GM23338 (cell line): ENCODE data around the gene TAGLN. TPM values are rescaled to one million over a fixed set of nuclear protein-coding genes. Genes with fewer than 3 reads are reported as not detected.

Experiments used
- ATAC-seq: fragments of 200-7000 bp; cut with Tn5 transposase; 3 replicates; pipeline ENCODE4 v1.9.1; 2020
- DNase-seq: peaks from one replicate; pipeline ENCODE4 v3.0.0-alpha.2; 2015; ENCODE audit warnings: low spot score
- H2AFZ ChIP-seq: fragments of 200-600 bp; sonication (generic); 2 replicates; pipeline ENCODE4 v1.8.0; 2016; ENCODE audit warnings: antibody characterized with exemption, mild to moderate bottlenecking, moderate library complexity
- H3F3A ChIP-seq: fragments of 200-600 bp; sonication (generic); replicated peaks from 2 replicates; pipeline ENCODE4 v1.8.0; 2017; ENCODE audit warnings: antibody characterized with exemption, mixed run types, low read depth
- H3K27ac ChIP-seq: fragments of 200-600 bp; sonication (generic); 2 replicates; pipeline ENCODE4 v1.6.1; 2016; ENCODE audit warnings: low read depth
- H3K27me3 ChIP-seq: fragments of 200-600 bp; sonication (generic); 2 replicates; pipeline ENCODE4 v1.8.0; 2016; ENCODE audit warnings: mild to moderate bottlenecking, mixed run types, moderate library complexity; ENCODE audit not compliant: insufficient read depth
- H3K36me3 ChIP-seq: fragments of 200-600 bp; sonication (generic); 2 replicates; pipeline ENCODE4 v1.8.0; 2016; ENCODE audit warnings: mild to moderate bottlenecking; ENCODE audit not compliant: insufficient read depth
- H3K4me1 ChIP-seq: fragments of 200-600 bp; sonication (generic); 2 replicates; pipeline ENCODE4 v1.8.0; 2016; ENCODE audit warnings: mild to moderate bottlenecking, moderate library complexity; ENCODE audit not compliant: insufficient read depth
- H3K4me2 ChIP-seq: fragments of 200-600 bp; sonication (generic); 2 replicates; pipeline ENCODE4 v1.7.1; 2017; ENCODE audit warnings: mixed run types
- H3K4me3 ChIP-seq: fragments of 200-600 bp; sonication (generic); 2 replicates; pipeline ENCODE4 v1.6.1; 2016; ENCODE audit warnings: mixed run types
- H3K79me2 ChIP-seq: fragments of 200-600 bp; sonication (generic); replicated peaks from 2 replicates; pipeline ENCODE4 v1.8.0; 2017; ENCODE audit warnings: mild to moderate bottlenecking; ENCODE audit not compliant: insufficient read depth
- H3K9me2 ChIP-seq: fragments of 200-600 bp; sonication (generic); 2 replicates; pipeline ENCODE4 v1.8.0; 2017; ENCODE audit not compliant: insufficient read depth
- H4K20me1 ChIP-seq: fragments of 200-600 bp; sonication (generic); replicated peaks from 2 replicates; pipeline ENCODE4 v1.8.0; 2017; ENCODE audit warnings: mild to moderate bottlenecking; ENCODE audit not compliant: insufficient read depth
- H3K27ac Mint-ChIP-seq: 2 replicates; pipeline ENCODE4 v1.8.0; 2020; ENCODE audit warnings: inconsistent platforms, mild to moderate bottlenecking, moderate library complexity, mixed read lengths
- H3K27me3 Mint-ChIP-seq: 3 replicates; pipeline ENCODE4 v1.8.0; 2022; ENCODE audit warnings: low read depth, mild to moderate bottlenecking, moderate library complexity, mixed read lengths, inconsistent platforms; ENCODE audit not compliant: insufficient read depth, poor library complexity
- H3K36me3 Mint-ChIP-seq: 3 replicates; pipeline ENCODE4 v1.8.0; 2021; ENCODE audit warnings: low read depth, mild to moderate bottlenecking, inconsistent platforms, moderate library complexity, mixed read lengths
- H3K4me1 Mint-ChIP-seq: 3 replicates; pipeline ENCODE4 v1.8.0; 2020; ENCODE audit warnings: mild to moderate bottlenecking, inconsistent platforms, mixed read lengths
- H3K4me3 Mint-ChIP-seq: 3 replicates; pipeline ENCODE4 v1.8.0; 2021; ENCODE audit warnings: moderate library complexity, mild to moderate bottlenecking, inconsistent platforms, mixed read lengths
- H3K9me3 Mint-ChIP-seq: 3 replicates; pipeline ENCODE4 v1.8.0; 2020; ENCODE audit warnings: moderate library complexity, mild to moderate bottlenecking, inconsistent platforms, mixed read lengths
- CREB1 ChIP-seq: fragments of 250-450 bp; sonication (Bioruptor Pico); IDR thresholded peaks from 2 replicates; pipeline ENCODE4 v1.5.0; 2020; ENCODE audit warnings: low read depth, mild to moderate bottlenecking, moderate library complexity
- EZH2 ChIP-seq: fragments of 200-600 bp; sonication (generic); IDR thresholded peaks from one replicate; pipeline ENCODE4 v1.8.0; 2017; ENCODE audit warnings: antibody characterized with exemption, mild to moderate bottlenecking, low read depth; ENCODE audit not compliant: unreplicated experiment
- EZH2phosphoT487 ChIP-seq: fragments of 200-600 bp; sonication (generic); IDR thresholded peaks from one replicate; pipeline ENCODE4 v1.8.1; 2018; ENCODE audit warnings: antibody characterized with exemption; ENCODE audit not compliant: unreplicated experiment
- JUNB ChIP-seq: IDR thresholded peaks from one replicate; pipeline ENCODE4 v1.6.1; 2016; ENCODE audit warnings: antibody characterized with exemption; ENCODE audit not compliant: unreplicated experiment
- STAT1 ChIP-seq: IDR thresholded peaks from one replicate; pipeline ENCODE4 v1.6.1; 2016; ENCODE audit warnings: antibody characterized with exemption; ENCODE audit not compliant: unreplicated experiment
- ZNF114 ChIP-seq: fragments of 250-450 bp; sonication (Bioruptor Pico); IDR thresholded peaks from 2 replicates; pipeline ENCODE4 v1.5.0; 2020; ENCODE audit warnings: mild to moderate bottlenecking, moderate library complexity
- ZNF331 ChIP-seq: fragments of 250-450 bp; sonication (Bioruptor Pico); IDR thresholded peaks from 2 replicates; pipeline ENCODE4 v1.5.0; 2020; ENCODE audit warnings: low read depth, mild to moderate bottlenecking, moderate library complexity
- polyA plus RNA-seq: library from polyadenylated mRNA; unstranded; fragments of >200 nt; fragmentation: Nextera tagmentation; extraction: Ambion mirVana; gene quantifications from 2 replicates; pipeline ENCODE4 v1.2.1, GENCODE V29; 2016
- total RNA-seq: library from RNA; depleted of rRNA; stranded (reverse); fragments of >200 nt; shearing (Covaris generic); gene quantifications from 2 replicates; pipeline ENCODE4 v1.2.3, GENCODE V29; 2014
- TF ChIP-seq, protein P1 (sequence below): fragments of 250-450 bp; sonication (Bioruptor Pico); IDR thresholded peaks from 2 replicates; pipeline ENCODE4 v1.5.0; 2020; ENCODE audit warnings: mild to moderate bottlenecking, moderate library complexity
- TF ChIP-seq, protein P2 (sequence below): IDR thresholded peaks from 2 replicates; pipeline ENCODE4 v1.6.1; 2016; ENCODE audit warnings: antibody characterized with exemption
- TF ChIP-seq, protein P3 (sequence below), 2 experiments: fragments of 200-600 bp in 1 of 2; sonication (generic) in 1 of 2; conservative IDR thresholded peaks; 2 replicates each; pipeline versions ENCODE4 v1.5.1 to v1.6.1; 2016 to 2017; ENCODE audit warnings: antibody characterized with exemption in 2 of 2, low read depth in 2 of 2, mild to moderate bottlenecking in 2 of 2, moderate library complexity in 1 of 2

The TAGLN gene
- total and polyA plus RNA-seq, 2 experiments from 2014 or later = 86.8 to 130 TPM

DNA sequence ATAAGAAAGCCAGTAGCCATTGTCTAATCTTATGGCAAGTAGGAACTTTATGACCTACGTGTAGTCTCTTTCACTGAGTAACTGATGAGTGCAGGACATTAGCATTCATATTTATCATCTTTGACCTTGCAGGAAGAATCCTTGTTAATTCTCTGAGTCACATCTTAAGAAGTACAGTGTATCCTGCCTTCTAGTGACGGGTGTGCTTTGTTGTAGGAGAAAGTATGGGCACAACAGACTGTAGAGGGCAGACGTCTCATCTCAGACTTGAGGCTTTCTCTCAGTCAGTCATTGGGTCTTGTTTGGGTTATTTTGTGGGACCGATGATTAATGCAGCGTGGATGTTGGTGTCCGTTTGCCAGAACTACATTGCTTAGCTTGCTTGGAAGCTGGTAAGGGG lies 40.1 kb downstream of the TAGLN start:
- H3K36me3 ChIP-seq = peaks cover 24% of the 10 kb centered on the region
- no peaks in the 10 kb centered on the region for H3K9me2 ChIP-seq
- no peak overlapping the region for H3K27ac Mint-ChIP-seq

DNA sequence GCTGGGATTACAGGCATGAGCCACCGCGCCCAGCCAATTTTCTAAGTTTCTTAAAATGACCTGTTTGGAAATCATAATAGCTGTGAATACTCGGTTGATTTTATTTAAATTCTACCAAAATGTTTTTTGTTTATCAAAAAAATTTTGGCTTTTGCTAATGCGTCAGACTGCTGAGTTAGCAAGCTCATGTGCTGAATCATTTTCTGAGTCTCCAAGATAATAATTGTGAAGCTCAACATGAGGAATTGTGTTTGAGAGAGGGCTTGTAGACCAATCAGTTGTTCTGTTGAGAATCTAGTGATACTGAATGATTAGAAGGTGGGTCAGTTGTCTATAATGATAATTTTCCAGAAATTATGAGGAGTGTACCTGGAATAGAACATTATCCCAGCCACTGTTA lies 49.2 kb downstream of the TAGLN start:
- no peaks in the 10 kb centered on the region for H3K27me3 Mint-ChIP-seq
- no peaks in the 10 kb centered on the region for H4K20me1 ChIP-seq
- no peaks in the 10 kb centered on the region for H3K79me2 ChIP-seq
- H3K27ac ChIP-seq = no peak overlapping the region
- no peak overlapping the region for H3K27ac Mint-ChIP-seq
- H3K27me3 ChIP-seq = no peaks in the 10 kb centered on the region
- 0 out of 2 replicates have a peak, but pooled peaks cover 4% of the 10 kb centered on the region for H3F3A ChIP-seq
- peaks cover 65% of the 10 kb centered on the region for H3K36me3 Mint-ChIP-seq
- H2AFZ ChIP-seq = no peak overlapping the region
- H3K4me3 Mint-ChIP-seq = no peak overlapping the region
- DNase-seq (no peak), ATAC-seq (no peak)
- H3K9me2 ChIP-seq = no peaks in the 10 kb centered on the region
- H3K4me2 ChIP-seq = no peak overlapping the region
- H3K4me1 Mint-ChIP-seq = no peaks in the 10 kb centered on the region
- H3K9me3 Mint-ChIP-seq = no peaks in the 10 kb centered on the region; the same call in 2 of the 3 replicates
- peaks cover 43% of the 10 kb centered on the region for H3K36me3 ChIP-seq
- no peaks in the 10 kb centered on the region for H3K4me1 ChIP-seq
- no peak overlapping the region for H3K4me3 ChIP-seq
- TF ChIP-seq CREB1 (CRISPR knock-in tag) = no peak
- TF ChIP-seq JUNB = no peak
- no peak for TF ChIP-seq EZH2
- TF ChIP-seq, protein P1, sequence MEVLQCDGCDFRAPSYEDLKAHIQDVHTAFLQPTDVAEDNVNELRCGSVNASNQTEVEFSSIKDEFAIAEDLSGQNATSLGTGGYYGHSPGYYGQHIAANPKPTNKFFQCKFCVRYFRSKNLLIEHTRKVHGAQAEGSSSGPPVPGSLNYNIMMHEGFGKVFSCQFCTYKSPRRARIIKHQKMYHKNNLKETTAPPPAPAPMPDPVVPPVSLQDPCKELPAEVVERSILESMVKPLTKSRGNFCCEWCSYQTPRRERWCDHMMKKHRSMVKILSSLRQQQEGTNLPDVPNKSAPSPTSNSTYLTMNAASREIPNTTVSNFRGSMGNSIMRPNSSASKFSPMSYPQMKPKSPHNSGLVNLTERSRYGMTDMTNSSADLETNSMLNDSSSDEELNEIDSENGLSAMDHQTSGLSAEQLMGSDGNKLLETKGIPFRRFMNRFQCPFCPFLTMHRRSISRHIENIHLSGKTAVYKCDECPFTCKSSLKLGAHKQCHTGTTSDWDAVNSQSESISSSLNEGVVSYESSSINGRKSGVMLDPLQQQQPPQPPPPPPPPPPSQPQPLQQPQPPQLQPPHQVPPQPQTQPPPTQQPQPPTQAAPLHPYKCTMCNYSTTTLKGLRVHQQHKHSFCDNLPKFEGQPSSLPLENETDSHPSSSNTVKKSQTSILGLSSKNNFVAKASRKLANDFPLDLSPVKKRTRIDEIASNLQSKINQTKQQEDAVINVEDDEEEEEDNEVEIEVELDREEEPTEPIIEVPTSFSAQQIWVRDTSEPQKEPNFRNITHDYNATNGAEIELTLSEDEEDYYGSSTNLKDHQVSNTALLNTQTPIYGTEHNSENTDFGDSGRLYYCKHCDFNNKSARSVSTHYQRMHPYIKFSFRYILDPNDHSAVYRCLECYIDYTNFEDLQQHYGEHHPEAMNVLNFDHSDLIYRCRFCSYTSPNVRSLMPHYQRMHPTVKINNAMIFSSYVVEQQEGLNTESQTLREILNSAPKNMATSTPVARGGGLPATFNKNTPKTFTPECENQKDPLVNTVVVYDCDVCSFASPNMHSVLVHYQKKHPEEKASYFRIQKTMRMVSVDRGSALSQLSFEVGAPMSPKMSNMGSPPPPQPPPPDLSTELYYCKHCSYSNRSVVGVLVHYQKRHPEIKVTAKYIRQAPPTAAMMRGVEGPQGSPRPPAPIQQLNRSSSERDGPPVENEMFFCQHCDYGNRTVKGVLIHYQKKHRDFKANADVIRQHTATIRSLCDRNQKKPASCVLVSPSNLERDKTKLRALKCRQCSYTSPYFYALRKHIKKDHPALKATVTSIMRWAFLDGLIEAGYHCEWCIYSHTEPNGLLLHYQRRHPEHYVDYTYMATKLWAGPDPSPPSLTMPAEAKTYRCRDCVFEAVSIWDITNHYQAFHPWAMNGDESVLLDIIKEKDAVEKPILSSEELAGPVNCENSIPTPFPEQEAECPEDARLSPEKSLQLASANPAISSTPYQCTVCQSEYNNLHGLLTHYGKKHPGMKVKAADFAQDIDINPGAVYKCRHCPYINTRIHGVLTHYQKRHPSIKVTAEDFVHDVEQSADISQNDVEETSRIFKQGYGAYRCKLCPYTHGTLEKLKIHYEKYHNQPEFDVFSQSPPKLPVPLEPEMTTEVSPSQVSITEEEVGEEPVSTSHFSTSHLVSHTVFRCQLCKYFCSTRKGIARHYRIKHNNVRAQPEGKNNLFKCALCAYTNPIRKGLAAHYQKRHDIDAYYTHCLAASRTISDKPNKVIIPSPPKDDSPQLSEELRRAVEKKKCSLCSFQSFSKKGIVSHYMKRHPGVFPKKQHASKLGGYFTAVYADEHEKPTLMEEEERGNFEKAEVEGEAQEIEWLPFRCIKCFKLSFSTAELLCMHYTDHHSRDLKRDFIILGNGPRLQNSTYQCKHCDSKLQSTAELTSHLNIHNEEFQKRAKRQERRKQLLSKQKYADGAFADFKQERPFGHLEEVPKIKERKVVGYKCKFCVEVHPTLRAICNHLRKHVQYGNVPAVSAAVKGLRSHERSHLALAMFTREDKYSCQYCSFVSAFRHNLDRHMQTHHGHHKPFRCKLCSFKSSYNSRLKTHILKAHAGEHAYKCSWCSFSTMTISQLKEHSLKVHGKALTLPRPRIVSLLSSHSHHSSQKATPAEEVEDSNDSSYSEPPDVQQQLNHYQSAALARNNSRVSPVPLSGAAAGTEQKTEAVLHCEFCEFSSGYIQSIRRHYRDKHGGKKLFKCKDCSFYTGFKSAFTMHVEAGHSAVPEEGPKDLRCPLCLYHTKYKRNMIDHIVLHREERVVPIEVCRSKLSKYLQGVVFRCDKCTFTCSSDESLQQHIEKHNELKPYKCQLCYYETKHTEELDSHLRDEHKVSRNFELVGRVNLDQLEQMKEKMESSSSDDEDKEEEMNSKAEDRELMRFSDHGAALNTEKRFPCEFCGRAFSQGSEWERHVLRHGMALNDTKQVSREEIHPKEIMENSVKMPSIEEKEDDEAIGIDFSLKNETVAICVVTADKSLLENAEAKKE (CRISPR knock-in tag) = no peak
- TF ChIP-seq, protein P2, sequence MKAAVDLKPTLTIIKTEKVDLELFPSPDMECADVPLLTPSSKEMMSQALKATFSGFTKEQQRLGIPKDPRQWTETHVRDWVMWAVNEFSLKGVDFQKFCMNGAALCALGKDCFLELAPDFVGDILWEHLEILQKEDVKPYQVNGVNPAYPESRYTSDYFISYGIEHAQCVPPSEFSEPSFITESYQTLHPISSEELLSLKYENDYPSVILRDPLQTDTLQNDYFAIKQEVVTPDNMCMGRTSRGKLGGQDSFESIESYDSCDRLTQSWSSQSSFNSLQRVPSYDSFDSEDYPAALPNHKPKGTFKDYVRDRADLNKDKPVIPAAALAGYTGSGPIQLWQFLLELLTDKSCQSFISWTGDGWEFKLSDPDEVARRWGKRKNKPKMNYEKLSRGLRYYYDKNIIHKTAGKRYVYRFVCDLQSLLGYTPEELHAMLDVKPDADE = no peak
- no peak for TF ChIP-seq ZNF114 (CRISPR knock-in tag)
- no peak for TF ChIP-seq STAT1
- no peak for TF ChIP-seq EZH2phosphoT487

More for the DNA sequence above, 40.1 kb downstream of the TAGLN start:
- H3K27me3 Mint-ChIP-seq = peaks cover 1% of the 10 kb centered on the region
- H3K36me3 Mint-ChIP-seq = peaks cover 42% of the 10 kb centered on the region
- TF ChIP-seq ZNF331 (no peak), JUNB (no peak)
- TF ChIP-seq, protein P3, sequence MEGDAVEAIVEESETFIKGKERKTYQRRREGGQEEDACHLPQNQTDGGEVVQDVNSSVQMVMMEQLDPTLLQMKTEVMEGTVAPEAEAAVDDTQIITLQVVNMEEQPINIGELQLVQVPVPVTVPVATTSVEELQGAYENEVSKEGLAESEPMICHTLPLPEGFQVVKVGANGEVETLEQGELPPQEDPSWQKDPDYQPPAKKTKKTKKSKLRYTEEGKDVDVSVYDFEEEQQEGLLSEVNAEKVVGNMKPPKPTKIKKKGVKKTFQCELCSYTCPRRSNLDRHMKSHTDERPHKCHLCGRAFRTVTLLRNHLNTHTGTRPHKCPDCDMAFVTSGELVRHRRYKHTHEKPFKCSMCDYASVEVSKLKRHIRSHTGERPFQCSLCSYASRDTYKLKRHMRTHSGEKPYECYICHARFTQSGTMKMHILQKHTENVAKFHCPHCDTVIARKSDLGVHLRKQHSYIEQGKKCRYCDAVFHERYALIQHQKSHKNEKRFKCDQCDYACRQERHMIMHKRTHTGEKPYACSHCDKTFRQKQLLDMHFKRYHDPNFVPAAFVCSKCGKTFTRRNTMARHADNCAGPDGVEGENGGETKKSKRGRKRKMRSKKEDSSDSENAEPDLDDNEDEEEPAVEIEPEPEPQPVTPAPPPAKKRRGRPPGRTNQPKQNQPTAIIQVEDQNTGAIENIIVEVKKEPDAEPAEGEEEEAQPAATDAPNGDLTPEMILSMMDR (conservative IDR thresholded peaks at IDR 0.05; ENCODE audit: low read depth in 2 of 2) = peak in 1 of 2 experiments; percentile 12; a peak in 1 of 4 replicates
- no peaks in the 10 kb centered on the region for H3K9me3 Mint-ChIP-seq
- no peak overlapping the region for H3K4me2 ChIP-seq
- no peaks in the 10 kb centered on the region for H3K27me3 ChIP-seq
- H3K4me1 ChIP-seq = no peaks in the 10 kb centered on the region
- H3F3A ChIP-seq = 0 out of 2 replicates have a peak, but pooled peaks cover 10% of the 10 kb centered on the region
- DNase-seq (no peak), ATAC-seq (no peak)
- H3K4me1 Mint-ChIP-seq = peaks cover 1% of the 10 kb centered on the region
- H3K4me3 Mint-ChIP-seq = no peak overlapping the region
- H4K20me1 ChIP-seq = peaks cover 6% of the 10 kb centered on the region
- H3K4me3 ChIP-seq = no peak overlapping the region
- no peak overlapping the region for H3K27ac ChIP-seq
- no peak overlapping the region for H2AFZ ChIP-seq
- H3K79me2 ChIP-seq = peaks cover 10% of the 10 kb centered on the region
